GM21786 (cell line): ENCODE data around the gene ZYG11A.
A peak's percentile ranks its signal among the peaks of the same experiment; 100 is the strongest.

Source experiments
- ATAC-seq: cut with Tn5 transposase; IDR thresholded peaks from one replicate; pipeline ENCODE4 v1.9.1; 2021; ENCODE audit not compliant: unreplicated experiment

The ZYG11A gene

GRCh38 chr1:52917156-52917555, 74.6 kb downstream of the ZYG11A start:
- ATAC-seq: no peak

GRCh38 chr1:52917581-52917980, 75.0 kb downstream of the ZYG11A start:
- ATAC-seq: no peak

- ATAC-seq: no peak
Observed at GRCh38 chr1:52918201-52918600, 75.6 kb downstream of the ZYG11A start.

- no peak for ATAC-seq
Observed at GRCh38 chr1:52919051-52919722, 76.6 kb downstream of the ZYG11A start.

- no peak for ATAC-seq
Observed at GRCh38 chr1:52919723-52920483, 77.3 kb downstream of the ZYG11A start.

- ATAC-seq: no peak
Observed at GRCh38 chr1:52920791-52921291, 78.3 kb downstream of the ZYG11A start.

- no peak for ATAC-seq
Observed at GRCh38 chr1:52925571-52926005, 83.0 kb downstream of the ZYG11A start.

GRCh38 chr1:52926864-52927211, 84.3 kb downstream of the ZYG11A start:
- ATAC-seq: no peak

- peak; percentile 58 for ATAC-seq
Observed at GRCh38 chr1:52927212-52928014, 84.9 kb downstream of the ZYG11A start, which contains the start of gene SCP2. TSS of gene SCP2 (plus strand) at chr1:52927276. CDS start at chr1:52927397, 121 bp downstream.

GRCh38 chr1:52928015-52928404, 85.5 kb downstream of the ZYG11A start:
- no peak for ATAC-seq

GRCh38 chr1:52929019-52929418, 86.5 kb downstream of the ZYG11A start:
- no peak for ATAC-seq

- no peak for ATAC-seq
Observed at GRCh38 chr1:52937433-52938182, 95.0 kb downstream of the ZYG11A start.

- ATAC-seq: no peak
Observed at GRCh38 chr1:52938183-52938451, 95.6 kb downstream of the ZYG11A start.

GRCh38 chr1:52943876-52944416, 101.4 kb downstream of the ZYG11A start:
- ATAC-seq: no peak

- ATAC-seq: no peak
Observed at GRCh38 chr1:52944566-52944965, 102.0 kb downstream of the ZYG11A start.
